Chondrocyte (in vitro differentiated cells): ENCODE measurements around the gene ZNF850. TPM values are rescaled to one million over a fixed set of nuclear protein-coding genes. Genes with fewer than 3 reads are reported as not detected.
A peak's percentile ranks its signal among the peaks of the same experiment; 100 is the strongest.

Experiments used
- DNase-seq: peaks from one replicate; pipeline ENCODE4 v3.0.0; 2021; ENCODE audit warnings: mixed read lengths, low spot score
- H3K27ac Mint-ChIP-seq: one replicate; pipeline ENCODE4 v1.8.0; 2021; ENCODE audit warnings: mild to moderate bottlenecking, moderate library complexity, mixed read lengths; ENCODE audit not compliant: unreplicated experiment
- H3K27me3 Mint-ChIP-seq: 2 replicates; pipeline ENCODE4 v1.8.0; 2021; ENCODE audit warnings: low read depth, mixed read lengths
- H3K36me3 Mint-ChIP-seq: 2 replicates; pipeline ENCODE4 v1.8.0; 2021; ENCODE audit warnings: low read depth, mixed read lengths
- H3K4me1 Mint-ChIP-seq: 2 replicates; pipeline ENCODE4 v1.8.0; 2021; ENCODE audit warnings: low read depth, mild to moderate bottlenecking, mixed read lengths
- H3K4me3 Mint-ChIP-seq: one replicate; pipeline ENCODE4 v1.8.0; 2021; ENCODE audit warnings: mild to moderate bottlenecking, moderate library complexity, mixed read lengths; ENCODE audit not compliant: unreplicated experiment
- H3K9me3 Mint-ChIP-seq: 2 replicates; pipeline ENCODE4 v1.8.0; 2021; ENCODE audit warnings: low read depth, mixed read lengths
- total RNA-seq: library from RNA; stranded (reverse); gene quantifications from 3 replicates; pipeline ENCODE4 v1.2.1, GENCODE V29; 2021
- TF ChIP-seq, protein P1 (sequence below): fragments of 200-600 bp; sonication (generic); IDR thresholded peaks from 2 replicates; pipeline ENCODE4 v1.5.0; 2021; ENCODE audit warnings: antibody characterized with exemption, mild to moderate bottlenecking, moderate library complexity

ZNF850 gene
- total RNA-seq, 1 donor from 2014 or later: 4.0 TPM

GRCh38 chr19:36687214-36688056 lies 85.2 kb downstream of the ZNF850 start, which contains the start of gene ZNF567:
ZNF567 (plus strand) TSS chr19:36687612; CDS start chr19:36694868, 7,256 bp downstream.
- peaks cover 28% of the 10 kb centered on the region for H3K36me3 Mint-ChIP-seq
- peak within 1 kb of the TSS; percentile 90 for H3K27ac Mint-ChIP-seq
- H3K9me3 Mint-ChIP-seq: peaks cover 14% of the 10 kb centered on the region
- TF ChIP-seq, protein P1, sequence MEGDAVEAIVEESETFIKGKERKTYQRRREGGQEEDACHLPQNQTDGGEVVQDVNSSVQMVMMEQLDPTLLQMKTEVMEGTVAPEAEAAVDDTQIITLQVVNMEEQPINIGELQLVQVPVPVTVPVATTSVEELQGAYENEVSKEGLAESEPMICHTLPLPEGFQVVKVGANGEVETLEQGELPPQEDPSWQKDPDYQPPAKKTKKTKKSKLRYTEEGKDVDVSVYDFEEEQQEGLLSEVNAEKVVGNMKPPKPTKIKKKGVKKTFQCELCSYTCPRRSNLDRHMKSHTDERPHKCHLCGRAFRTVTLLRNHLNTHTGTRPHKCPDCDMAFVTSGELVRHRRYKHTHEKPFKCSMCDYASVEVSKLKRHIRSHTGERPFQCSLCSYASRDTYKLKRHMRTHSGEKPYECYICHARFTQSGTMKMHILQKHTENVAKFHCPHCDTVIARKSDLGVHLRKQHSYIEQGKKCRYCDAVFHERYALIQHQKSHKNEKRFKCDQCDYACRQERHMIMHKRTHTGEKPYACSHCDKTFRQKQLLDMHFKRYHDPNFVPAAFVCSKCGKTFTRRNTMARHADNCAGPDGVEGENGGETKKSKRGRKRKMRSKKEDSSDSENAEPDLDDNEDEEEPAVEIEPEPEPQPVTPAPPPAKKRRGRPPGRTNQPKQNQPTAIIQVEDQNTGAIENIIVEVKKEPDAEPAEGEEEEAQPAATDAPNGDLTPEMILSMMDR: peak; percentile 24
- peak within 1 kb of the TSS; percentile 98 for H3K4me3 Mint-ChIP-seq
- H3K4me1 Mint-ChIP-seq: peaks cover 25% of the 10 kb centered on the region
- peak; percentile 99 for DNase-seq
- H3K27me3 Mint-ChIP-seq: no peaks in the 10 kb centered on the region

- Mint-ChIP-seq H3K4me3 (peak overlapping the region; percentile 98), H3K9me3 (peaks cover 9% of the 10 kb centered on the region), H3K36me3 (peaks cover 23% of the 10 kb centered on the region), H3K27ac (peak overlapping the region; percentile 90), H3K4me1 (peaks cover 25% of the 10 kb centered on the region), H3K27me3 (no peaks in the 10 kb centered on the region)
- TF ChIP-seq, protein P1: no peak
- no peak for DNase-seq
These were observed 86.0 kb downstream of the ZNF850 start for GRCh38 chr19:36686365-36687213.

DNA sequence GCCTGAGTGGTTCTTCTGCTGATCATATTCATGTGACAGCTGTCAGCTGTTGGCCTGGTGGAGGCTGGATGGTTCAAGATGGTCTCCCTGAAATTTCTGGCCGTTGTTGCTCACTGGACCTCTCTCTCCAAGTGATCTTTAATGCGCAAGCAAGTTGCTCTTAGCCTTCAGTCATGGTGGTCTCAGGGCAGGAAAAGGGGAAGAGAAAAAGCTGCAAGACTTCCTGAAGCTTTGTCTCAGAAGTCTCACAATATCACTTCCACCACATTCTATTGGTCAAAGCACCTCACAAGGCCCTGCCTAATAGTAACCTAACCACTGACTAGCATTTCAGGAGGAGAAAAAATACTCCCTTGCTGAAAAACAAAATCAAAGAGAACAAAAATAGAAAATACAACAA lies 86.8 kb downstream of the ZNF850 start:
- peak overlapping the region; percentile 45 for H3K27ac Mint-ChIP-seq

DNA sequence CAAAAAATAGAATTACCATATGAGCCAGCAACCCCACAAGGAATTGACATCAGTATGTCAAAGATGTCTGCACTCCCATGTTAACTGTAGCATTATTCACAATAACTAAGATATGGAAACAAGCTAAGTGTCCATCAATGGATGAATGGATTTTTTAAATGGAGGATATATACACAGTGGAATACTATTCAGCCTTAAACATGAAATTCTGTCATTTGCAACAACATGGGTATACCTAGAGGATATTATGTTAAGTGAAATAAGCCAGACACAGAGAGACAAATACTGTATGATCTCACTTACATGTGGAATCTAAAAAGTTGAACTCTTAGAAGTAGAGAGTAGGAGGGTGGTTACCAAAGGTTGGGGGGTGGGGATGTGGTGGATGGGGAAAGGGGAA lies 93.2 kb downstream of the ZNF850 start:
- H3K27ac Mint-ChIP-seq: no peak overlapping the region
- H3K27me3 Mint-ChIP-seq: no peaks in the 10 kb centered on the region
- no peak overlapping the region for H3K4me3 Mint-ChIP-seq
- DNase-seq: no peak
- H3K36me3 Mint-ChIP-seq: peaks cover 28% of the 10 kb centered on the region
- H3K9me3 Mint-ChIP-seq: peaks cover 15% of the 10 kb centered on the region
- TF ChIP-seq, protein P1: no peak
- H3K4me1 Mint-ChIP-seq: no peaks in the 10 kb centered on the region

More for the DNA sequence above, 86.8 kb downstream of the ZNF850 start:
- Mint-ChIP-seq H3K4me3 (peak overlapping the region; percentile 34), H3K36me3 (peaks cover 23% of the 10 kb centered on the region), H3K4me1 (peaks cover 25% of the 10 kb centered on the region), H3K9me3 (peaks cover 9% of the 10 kb centered on the region), H3K27me3 (no peaks in the 10 kb centered on the region)
- TF ChIP-seq, protein P1: no peak
- no peak for DNase-seq

DNA sequence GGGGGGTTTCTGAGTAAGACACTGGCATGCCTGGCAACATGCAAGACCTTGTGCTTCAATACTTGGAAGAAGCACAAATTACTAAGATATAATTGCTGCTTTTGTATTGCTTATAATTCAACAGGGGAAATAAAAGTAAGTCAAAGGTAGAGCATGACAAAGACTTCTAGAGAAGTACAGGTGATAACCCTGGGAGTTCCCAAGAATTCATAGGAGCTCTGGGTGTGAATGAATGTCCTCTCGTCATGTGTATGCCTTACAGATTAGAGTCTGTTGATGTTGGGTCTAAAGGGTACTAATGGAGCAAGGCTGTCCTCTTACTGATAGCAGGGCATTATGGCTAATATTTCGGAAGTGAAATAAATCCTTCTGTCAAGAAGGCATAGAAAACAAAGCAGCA lies 98.4 kb downstream of the ZNF850 start:
- Mint-ChIP-seq H3K36me3 (peaks cover 15% of the 10 kb centered on the region), H3K27ac (no peak overlapping the region), H3K4me3 (no peak overlapping the region), H3K27me3 (no peaks in the 10 kb centered on the region), H3K4me1 (peaks cover 2% of the 10 kb centered on the region), H3K9me3 (peaks cover 17% of the 10 kb centered on the region)
- TF ChIP-seq, protein P1: no peak
- DNase-seq: no peak
